SK-MEL-5 (cell line): ENCODE data around the gene PTPA. TPM values are rescaled to one million over a fixed set of nuclear protein-coding genes. Genes with fewer than 3 reads are reported as not detected.

Source experiments
- DNase-seq: peaks from one replicate; pipeline ENCODE4 v3.0.0-alpha.2; 2016; ENCODE audit warnings: low read depth, low spot score
- in situ Hi-C: cut with HindIII; loops from 2 replicates; pipeline ENCODE4 v1.10.0; 2016; ENCODE audit warnings: low sequenced_read_pairs, high pct_unique_total_duplicates, low pct_unique_long_range_greater_than_20kb
- total RNA-seq: library from RNA; depleted of rRNA; stranded (reverse); fragments of >200 nt; shearing (Covaris generic); gene quantifications from 2 replicates; pipeline ENCODE4 v1.2.3, GENCODE V29; 2014

Gene PTPA
- total RNA-seq, 1 experiment from 2014 or later = 88.1 TPM

GRCh38 chr9:129141066-129142041, 30.1 kb downstream of the PTPA start:
- in situ Hi-C loops = no loop called here
- DNase-seq = peak; percentile 75

- DNase-seq = no peak
- in situ Hi-C loops = no loop called here
These were observed 31.1 kb downstream of the PTPA start for GRCh38 chr9:129142138-129142935.

GRCh38 chr9:129143031-129143927, 32.1 kb downstream of the PTPA start:
- in situ Hi-C loops = no loop called here
- DNase-seq = peak; percentile 92

GRCh38 chr9:129145316-129145715, 34.1 kb downstream of the PTPA start:
- in situ Hi-C loops = no loop called here
- no peak for DNase-seq

- DNase-seq = no peak
- in situ Hi-C loops = no loop called here
These were observed 34.7 kb downstream of the PTPA start for GRCh38 chr9:129145841-129146292.

- in situ Hi-C loops = no loop called here
- no peak for DNase-seq
These were observed 35.3 kb downstream of the PTPA start for GRCh38 chr9:129146441-129146941.

GRCh38 chr9:129148463-129149204, 37.4 kb downstream of the PTPA start:
- in situ Hi-C loops = no loop called here
- DNase-seq = no peak

- no peak for DNase-seq
- in situ Hi-C loops = no loop called here
These were observed 38.2 kb downstream of the PTPA start for GRCh38 chr9:129149442-129149841.

- no peak for DNase-seq
- in situ Hi-C loops = no loop called here
These were observed 38.9 kb downstream of the PTPA start for GRCh38 chr9:129150122-129150521.

GRCh38 chr9:129150672-129151211, 39.5 kb downstream of the PTPA start:
- in situ Hi-C loops = no loop called here
- DNase-seq = no peak

- in situ Hi-C loops = no loop called here
- no peak for DNase-seq
These were observed 40.3 kb downstream of the PTPA start for GRCh38 chr9:129151469-129151868.

GRCh38 chr9:129154866-129155477, 43.8 kb downstream of the PTPA start:
- DNase-seq = no peak
- in situ Hi-C loops = no loop called here

- in situ Hi-C loops = no loop called here
- DNase-seq = no peak
These were observed 44.9 kb downstream of the PTPA start for GRCh38 chr9:129156163-129156562.

- in situ Hi-C loops = no loop called here
- DNase-seq = no peak
These were observed 49.7 kb downstream of the PTPA start for GRCh38 chr9:129160712-129161533.

- DNase-seq = no peak
- in situ Hi-C loops = no loop called here
These were observed 50.3 kb downstream of the PTPA start for GRCh38 chr9:129161534-129161837.
